Stimulated activated CD4-positive, alpha-beta T cell treated with anti-CD3 and anti-CD28 coated beads, TNF-alpha, amount 100 ng/mL, for 1 hour (primary cell): ENCODE data around the gene HOXC11.

Source experiments
- DNase-seq, 3 donors: peaks; one replicate each; pipeline ENCODE4 v3.0.0-alpha.2; 2020; ENCODE audit warnings: low read depth in 3 of 3, low spot score in 1 of 3

HOXC11 gene

GRCh38 chr12:54009171-54010052 lies 36.5 kb downstream of the HOXC11 start:
- no peak for DNase-seq

GRCh38 chr12:54010053-54010971 lies 37.4 kb downstream of the HOXC11 start:
- DNase-seq: no peak

GRCh38 chr12:54010972-54011664 lies 38.2 kb downstream of the HOXC11 start:
- no peak for DNase-seq

- no peak for DNase-seq
Measured at GRCh38 chr12:54011665-54012532, 39.0 kb downstream of the HOXC11 start.

GRCh38 chr12:54012631-54013409 lies 39.9 kb downstream of the HOXC11 start:
- DNase-seq: no peak

- no peak for DNase-seq
Measured at GRCh38 chr12:54014377-54015017, 41.6 kb downstream of the HOXC11 start.

- no peak for DNase-seq
Measured at GRCh38 chr12:54015018-54015931, 42.3 kb downstream of the HOXC11 start.

GRCh38 chr12:54016051-54016450 lies 43.1 kb downstream of the HOXC11 start:
- no peak for DNase-seq

- DNase-seq: no peak
Measured at GRCh38 chr12:54016478-54016964, 43.6 kb downstream of the HOXC11 start.

- DNase-seq: no peak
Measured at GRCh38 chr12:54017027-54017788, 44.3 kb downstream of the HOXC11 start.

GRCh38 chr12:54017878-54018467 lies 45.0 kb downstream of the HOXC11 start:
- peak in 2 of 3 donors; percentile 24 to 58 for DNase-seq

- no peak for DNase-seq
Measured at GRCh38 chr12:54018468-54018984, 45.6 kb downstream of the HOXC11 start.

- DNase-seq: no peak
Measured at GRCh38 chr12:54019091-54019811, 46.3 kb downstream of the HOXC11 start.

GRCh38 chr12:54019924-54020590 lies 47.1 kb downstream of the HOXC11 start:
- DNase-seq: no peak
